NCI-H510A (cell line): ENCODE data around the gene IFI16.

Experiments used
- DNase-seq: peaks from one replicate; lab custom pipeline; 2025; lab: John Stamatoyannopoulos, UW

The IFI16 gene

DNA sequence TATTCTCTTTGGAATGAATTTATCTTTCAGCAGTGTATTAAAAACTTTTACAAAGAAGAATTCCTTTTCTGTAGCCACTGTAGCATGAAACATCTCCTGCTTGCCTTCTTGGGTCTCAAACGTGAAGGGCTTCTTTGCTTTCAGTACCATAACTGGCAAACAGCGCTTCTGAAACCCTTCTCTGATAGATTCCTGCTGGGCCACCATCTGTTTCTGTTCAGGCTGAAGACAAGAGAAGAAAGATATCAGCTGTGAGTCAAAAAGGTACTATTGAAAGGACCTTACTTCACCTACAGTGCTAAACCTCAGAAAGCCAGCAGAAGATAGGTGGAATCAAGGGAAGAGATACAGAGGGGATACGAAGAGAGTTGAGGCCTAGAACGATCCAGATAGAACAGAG, 56.4 kb downstream of the IFI16 start:
- no peak for DNase-seq

DNA sequence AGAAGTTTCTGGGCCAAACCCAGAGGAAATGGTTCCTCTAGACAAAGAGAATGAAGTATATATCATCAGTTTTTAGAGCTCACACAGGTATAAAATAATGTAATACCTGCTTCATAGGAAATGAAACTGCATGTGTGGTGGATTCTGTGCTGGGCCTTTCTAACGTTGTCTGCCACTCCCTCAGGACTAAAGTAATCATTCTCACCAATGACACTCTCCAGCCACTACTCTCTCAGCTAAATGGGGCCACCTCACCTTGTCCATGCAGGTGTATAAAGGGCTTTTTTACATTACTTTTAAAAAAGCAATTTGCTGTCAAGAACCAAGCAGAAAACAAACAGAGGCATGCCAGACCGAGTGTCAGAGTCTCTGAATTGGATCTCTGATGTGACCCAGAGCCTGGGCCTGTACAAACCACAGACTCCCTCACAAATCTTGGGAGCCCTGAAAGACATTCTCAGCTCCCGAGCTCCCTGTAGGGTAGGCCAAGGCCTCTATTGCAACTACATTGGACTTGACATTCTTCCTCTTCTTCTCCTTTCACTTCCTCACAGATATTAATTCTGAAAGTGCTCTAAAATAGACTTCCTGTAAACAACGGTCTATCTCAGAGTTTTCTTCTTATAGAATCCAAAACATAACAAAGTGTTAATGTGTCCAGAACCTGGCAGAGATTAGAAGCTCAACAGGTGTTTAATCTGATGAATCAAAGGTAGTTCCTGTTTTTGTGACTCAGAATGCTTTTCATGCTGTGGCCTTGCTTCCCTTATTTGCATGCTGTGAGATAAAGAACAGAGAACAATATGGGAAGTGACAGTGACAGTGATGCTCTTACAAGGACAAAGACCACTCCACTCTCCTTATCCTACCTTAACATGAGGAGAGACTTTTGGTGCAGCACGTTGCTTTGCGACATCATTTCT, 58.3 kb downstream of the IFI16 start:
- no peak for DNase-seq

DNA sequence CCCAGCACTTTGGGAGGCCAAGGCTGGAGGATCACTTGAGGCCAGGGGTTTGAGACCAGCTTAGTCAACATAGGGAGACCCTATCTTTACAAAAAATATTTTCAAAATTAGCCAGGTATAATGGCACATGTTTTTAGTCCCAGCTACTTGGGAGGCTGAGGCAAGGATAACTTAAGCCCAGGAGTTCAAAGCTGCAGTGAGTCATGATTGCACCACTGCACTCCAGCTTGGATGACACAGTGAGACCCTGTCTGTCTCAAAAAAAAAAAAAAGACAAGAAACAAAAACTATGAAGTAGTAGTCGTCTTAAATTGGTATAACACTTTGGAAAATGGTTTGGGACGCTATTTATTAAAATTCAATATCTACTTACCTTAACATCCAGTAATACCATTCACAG, 59.2 kb downstream of the IFI16 start:
- no peak for DNase-seq

DNA sequence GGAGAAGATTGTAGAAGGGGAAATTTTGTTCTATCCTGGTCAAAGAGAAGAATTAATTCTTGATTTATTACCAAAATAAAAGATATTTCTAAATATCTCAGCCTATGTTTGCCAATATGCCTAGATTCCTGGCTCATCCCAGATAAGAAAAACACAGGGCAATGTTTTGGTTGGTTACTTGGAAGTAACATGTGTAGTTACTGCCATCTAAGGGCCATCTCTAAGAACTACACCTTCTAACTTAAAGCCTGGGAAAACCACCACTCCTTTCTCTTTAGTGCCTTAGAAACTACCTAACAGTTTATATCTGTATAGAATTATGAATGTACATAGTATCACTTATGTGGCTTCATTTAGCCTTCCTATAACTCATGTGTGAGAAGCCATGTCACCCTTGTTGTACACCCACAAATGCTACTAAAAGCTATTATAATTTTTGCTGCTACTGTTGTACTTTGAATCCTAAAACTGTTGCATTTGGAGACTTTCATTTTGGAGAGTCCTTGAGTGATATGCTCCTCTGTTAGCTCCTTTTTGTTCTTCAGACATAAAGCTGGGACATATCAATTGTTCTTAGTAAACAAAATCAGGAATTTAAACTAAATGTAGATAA, 62.4 kb downstream of the IFI16 start:
- no peak for DNase-seq

DNA sequence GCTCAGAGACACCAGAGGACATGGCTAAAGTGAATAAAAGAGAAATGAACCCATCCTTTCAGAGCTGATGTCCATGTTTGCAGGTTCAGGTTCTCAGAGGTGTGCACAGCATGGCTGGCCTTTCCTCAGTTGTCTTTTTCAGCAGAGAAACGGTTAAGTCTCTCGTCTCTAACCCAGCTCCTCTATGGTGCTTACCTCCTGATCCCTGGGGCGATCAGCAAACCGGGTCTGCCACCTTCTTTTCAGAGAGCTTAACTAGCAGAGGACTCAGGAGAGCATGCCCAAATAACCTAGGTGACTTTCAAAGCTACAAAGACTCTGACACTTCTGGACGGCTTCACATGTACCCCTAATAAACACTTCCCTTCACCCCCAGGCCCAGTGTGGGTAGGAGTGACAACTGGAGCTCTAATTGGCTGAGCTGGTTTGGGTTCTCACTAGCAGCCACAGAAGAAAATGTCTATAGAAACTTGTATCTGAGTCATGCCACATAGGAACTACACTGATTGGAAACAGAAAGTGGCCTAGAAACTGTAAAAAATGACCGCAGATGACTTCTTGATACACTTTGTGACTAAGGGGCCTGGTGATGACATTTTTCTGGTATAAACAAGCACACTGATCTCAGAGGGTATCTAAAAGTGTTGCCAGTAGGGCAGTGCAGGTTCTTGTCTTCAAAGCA, 66.9 kb downstream of the IFI16 start, which contains the start of gene AIM2:
Gene AIM2, minus strand, starts transcription at position 329 of the 682 bp plus-strand sequence. CDS start 3,267 bp downstream, outside the sequence.
- no peak for DNase-seq

DNA sequence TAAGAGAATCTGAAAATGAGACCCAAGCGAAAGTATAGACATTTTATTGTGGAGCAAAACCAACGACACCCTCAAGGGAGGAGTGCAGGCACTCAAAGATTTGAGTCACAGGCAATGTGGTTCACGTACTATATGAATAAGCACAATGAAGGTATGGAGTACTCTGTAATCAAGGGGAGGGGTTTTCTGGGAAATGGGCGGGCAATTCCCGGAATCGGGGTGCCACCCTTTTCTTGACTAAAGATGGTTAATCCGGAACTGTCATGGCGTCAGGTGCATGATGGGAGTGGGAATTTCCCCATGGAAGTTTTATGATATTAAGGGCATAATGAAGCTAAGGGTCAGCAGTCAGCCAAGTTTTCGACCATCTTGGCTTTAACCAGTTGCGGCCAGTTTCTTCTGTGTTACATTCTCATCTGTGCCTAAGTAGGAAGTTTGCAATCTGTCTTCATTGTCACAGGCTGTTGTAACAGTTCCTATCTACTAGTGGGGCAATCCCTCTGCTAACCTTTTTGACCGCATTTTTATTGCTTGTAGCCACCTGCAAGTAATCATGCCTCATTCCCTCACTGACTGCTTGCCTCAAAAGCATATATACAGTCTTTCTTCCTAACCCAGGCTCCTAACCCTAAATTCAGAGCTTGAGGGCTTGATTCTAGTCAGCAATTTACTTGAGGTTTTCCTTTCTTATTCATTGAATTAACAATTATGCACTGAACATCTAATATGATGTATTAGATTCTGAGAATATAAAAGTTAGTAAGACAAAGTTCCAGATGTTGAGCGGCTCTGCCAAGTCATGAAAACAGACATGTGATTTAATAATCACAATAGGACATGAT, 67.6 kb downstream of the IFI16 start:
- no peak for DNase-seq

DNA sequence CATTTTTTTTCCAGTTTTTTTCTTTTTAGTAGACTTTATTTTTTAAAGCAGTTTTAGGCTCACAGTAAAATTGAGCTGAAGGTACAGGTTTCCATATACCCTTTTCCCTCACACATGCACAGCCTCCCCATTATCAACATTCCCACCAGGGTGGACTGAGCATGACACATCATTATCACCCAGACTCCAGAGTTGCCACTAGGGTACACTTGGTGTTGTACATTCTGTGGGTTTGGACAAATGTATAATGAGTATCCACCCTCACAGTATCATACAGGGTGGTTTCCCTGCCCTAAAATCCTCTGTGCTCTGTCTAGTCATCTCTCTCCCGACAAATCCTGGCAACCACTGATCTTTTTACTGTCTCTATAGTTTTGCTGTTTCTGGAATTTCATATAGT, 69.8 kb downstream of the IFI16 start:
- DNase-seq: no peak

DNA sequence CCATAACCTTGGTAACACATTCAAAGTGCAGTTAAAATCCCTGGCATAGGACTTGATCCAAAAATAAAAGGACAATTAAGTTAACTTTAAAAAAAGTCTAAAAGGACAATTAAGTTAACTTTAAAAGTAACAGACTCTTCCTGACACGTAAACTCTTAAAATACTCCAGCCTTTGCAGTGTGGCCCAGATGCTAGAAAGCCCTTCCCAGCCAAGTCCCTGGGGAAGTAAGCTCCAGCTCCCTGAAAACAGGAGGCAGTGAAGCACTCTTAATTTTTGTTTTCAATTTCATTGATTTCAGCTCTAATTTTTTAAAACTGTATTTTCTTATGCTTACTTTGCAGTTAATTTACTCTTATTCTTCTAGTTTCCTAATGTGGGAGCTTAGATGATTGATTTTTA, 71.9 kb downstream of the IFI16 start:
- DNase-seq: no peak

DNA sequence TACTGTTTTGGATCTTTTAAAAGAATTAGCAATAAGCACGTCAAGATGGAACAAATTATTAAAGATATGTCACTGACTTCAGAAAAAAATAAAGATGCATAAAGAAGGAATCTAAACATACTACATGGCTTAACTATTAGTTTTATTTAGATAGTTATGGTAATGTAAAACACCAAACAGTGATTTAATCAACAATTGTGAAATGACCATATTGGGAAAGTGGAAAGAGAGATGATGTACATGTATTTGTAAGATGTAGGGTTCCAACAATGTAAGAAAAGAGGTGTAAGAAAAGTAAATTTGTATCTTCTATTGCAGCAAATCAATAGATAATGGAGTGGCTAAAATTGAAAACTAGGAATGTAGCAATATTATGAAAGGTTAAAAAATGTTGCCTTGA, 73.3 kb downstream of the IFI16 start:
- no peak for DNase-seq

DNA sequence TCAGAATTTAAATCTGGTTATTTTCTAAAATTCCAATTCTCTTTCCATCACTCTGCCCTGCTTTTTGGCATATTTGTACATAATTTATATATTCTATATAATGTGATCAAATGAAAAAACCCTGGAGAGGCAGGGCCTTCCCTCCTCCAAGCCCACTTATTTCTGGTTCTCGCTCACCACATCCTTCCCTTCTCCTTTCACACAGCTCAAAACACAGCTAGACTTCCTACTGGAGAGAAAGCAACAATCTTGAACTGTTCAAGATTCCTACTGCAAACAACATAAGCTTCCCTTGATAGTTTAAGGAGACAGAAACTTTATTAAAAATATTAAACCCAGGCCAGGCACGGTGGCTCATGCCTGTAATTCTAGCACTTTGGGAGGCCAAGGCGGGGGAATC, 74.4 kb downstream of the IFI16 start:
- no peak for DNase-seq

DNA sequence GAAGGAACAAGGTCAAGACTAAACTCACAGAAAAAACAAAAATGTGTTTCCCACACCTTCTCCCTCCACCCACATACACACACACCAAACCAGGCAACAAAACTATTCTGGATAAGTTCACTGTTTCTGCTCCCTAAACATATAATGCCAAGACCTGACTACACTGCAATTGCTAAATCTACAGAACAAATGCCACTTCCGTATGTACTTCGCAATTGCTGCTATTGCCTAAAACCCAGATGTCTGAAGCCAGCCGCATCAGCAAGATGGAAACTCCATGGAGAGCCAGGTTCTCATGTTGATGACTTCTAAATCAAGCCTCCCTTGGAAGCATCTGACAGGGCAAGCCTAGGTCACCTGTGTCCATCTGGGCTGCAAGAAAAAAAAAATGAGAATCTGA, 75.2 kb downstream of the IFI16 start:
- no peak for DNase-seq

DNA sequence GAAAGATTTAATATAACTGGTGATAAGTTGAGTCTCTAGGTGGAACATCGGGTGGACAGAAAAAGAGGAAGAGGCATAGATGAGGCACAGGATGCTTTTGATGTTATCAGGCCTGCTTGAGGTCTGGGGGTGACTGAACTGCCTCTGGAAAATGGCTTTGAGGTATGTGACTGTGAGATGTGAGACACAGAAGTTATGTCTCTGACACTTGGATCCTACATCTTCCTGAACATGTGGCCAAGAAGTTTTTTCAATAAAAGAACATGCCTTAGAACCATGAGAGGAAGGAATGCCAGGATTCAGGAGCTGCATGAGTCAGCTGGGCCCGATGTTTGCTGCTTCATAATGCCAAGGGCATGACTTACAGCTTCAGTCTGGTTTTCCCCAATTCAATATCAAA, 78.3 kb downstream of the IFI16 start:
- no peak for DNase-seq

DNA sequence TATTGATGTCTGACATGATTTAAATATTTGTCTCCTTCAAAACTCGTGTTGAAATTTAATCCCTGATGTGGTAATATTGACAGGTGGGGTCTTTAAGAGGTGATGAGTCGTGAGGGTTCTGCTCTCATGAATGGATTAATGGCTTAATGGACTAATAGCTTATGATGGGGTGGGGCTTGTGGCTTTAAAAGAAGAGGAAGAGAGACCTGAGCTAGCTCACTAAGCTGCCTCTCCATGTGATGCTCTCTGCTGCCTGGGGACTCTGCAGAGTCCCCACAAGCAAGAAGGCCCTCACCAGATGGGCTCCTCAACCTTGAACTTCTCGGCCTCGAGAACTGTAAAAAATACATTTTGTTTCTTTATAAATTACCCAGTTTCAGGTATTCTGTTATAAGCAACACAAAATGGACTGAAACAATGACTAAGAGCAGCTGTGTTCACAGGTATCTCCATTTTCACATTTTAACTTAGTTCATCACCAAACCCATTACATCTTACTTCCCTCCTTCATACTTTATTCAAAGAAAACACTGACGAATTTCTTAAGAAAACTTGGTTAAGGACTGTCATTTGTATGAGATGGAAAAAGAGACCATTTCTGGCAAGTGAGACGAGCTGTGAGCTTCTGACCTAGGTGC, 79.0 kb downstream of the IFI16 start:
- DNase-seq: no peak

DNA sequence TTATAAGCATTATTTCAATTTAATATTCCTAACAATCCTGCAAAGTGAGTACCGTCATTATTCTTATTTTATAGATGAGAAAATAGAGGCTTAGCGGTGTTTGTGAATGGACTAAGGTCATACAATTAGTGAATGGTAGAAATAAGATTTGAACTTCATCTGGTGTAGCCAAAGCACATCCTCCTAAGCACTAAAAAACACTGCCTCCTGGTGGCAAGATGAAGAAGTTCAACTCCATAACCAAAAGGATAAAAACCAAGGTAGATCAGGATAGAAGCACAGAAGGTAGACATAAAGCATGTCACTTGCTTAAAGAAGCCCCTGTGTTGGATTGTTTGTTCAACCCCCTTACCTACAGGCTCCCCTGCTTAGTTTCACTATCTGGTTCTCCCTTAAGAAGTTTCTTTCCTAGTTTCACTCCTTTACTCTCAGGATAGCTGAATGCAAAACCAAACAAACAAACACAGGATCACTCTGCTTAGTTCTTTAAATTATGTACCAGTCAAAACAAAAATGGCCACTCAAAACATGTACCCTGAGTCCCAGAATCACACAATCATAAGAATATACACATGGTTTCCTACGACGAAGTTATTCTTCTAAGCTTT, 79.6 kb downstream of the IFI16 start:
- no peak for DNase-seq

DNA sequence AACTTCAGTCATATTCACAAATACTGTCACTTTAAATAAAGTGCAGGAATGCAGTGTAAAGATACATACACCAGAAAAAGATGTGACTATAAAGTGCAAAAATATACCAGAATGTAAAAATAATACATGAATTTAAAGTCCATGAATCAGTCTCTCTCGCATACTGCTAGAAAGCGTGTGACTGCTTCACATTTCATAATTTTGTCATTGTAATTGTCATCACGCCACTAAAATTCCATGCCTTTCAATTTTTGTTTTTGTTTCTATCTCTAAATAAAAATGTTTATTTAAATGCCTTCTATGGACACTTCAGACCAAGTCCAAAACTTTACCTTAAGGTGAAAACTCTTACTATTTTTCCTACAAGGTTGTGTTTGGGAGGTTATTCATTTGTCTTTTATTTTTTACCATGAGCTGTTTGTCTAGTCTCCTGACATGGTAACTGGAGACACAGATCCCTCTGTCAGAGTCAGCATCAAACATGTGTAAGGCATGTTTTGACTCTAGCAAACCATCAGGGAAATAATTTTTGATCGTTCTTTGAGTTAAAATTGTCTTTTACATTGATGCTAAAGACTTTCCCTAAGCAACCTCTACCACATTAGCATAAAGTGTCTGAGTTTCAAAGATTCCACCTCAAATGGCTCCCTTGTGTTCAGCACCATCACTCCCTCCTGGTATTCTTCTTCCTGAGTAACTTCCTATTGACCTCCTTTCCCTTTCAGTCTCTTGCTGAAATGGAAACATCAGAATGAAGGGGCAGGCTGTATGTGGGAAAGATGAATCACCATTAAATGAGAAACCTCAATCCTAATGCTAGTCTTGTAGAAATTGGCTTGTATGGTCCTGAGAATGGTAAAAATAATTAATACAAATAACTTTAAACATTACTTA, 80.8 kb downstream of the IFI16 start:
- no peak for DNase-seq

DNA sequence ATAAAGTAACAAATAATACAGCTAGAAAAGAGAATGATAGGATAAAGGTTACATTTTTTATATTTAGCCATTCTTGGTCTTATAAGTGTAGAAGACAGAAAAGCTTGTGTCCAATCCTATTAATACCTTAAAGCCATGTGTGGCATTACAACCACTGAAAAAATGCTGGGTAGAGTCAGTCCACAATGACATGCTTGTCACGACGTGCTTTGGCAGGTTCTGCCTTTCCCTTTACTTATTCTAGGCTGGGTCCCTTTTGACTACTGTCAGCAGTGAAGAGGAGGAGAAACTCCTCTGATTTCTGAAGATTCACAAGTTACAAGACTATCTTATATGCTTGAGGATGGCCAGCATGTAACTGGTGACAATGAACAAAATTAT, 81.5 kb downstream of the IFI16 start:
- no peak for DNase-seq

DNA sequence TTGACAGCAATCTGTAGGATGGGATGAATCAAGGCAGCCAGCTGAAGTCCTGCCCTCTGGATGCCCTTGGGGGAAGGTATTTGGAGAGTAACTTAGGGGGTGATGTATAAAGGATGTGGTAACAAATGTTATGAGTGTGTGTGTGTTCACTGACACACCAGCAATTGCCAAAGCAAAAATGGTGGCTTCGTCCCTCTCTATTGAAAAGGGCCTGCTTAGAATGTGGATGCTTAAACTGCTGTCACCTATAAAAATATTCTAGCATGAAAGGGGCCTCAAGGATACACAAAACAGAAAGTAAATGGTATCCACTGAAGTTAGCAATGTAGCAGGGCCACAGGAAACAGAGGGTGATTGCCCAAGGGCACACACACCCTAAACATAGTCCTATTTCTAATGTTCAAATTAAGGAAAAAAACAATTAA, 81.9 kb downstream of the IFI16 start:
- DNase-seq: no peak

DNA sequence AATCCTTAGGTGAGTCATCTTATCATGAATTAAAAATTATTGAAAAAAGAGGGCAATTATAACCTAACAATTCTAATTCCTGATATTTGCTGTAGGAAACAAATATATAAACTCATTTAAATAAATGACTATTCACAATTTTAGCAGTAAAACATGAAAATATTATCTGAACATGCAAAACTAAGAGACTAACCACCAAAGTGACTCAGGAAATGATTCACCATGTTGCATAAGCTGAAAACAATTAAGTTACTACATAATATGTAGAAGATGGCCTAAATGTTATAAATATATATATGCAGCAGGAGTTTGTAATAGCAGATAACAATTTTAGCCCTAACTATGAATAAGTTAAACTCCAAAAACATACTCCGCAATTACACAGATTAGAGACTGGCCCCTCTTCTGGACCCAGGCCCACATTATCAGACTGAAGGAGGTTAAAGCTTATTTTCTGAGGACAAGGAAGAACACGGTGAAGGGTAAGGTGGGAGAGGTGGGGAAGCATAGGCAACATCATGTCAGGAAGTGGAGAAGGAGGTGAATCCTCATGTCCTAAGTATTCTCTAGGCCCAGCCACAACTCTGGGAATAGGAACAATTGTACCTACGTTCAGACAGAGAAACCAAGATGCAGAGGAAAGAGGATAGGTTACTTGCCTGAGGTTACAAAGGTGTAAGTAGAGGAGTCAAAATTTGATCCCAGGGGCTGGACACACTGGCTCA, 82.5 kb downstream of the IFI16 start:
- no peak for DNase-seq

DNA sequence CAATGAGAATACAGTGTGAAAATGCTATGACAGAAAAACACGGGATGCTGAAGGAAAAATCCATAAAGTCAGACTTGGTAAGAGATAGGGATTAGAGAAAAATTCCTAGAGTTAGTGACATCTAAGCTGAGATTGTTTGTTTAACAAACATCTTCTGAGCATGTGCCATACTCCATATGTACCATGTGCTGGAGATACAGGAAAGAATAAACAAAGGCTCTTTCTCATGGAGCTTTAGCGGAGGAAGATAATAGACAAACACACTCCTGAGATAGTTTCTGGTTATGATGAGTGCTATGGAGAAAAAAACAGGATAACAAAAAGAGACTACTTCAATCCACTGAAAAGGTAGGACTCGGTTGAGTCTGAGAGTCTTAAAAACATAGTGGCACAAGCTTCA, 88.9 kb downstream of the IFI16 start:
- no peak for DNase-seq
